Lung (tissue), 12 donors: Measurements from ENCODE around the gene ZBTB7A. TPM values are rescaled to one million over a fixed set of nuclear protein-coding genes. Genes with fewer than 3 reads are reported as not detected.

Source experiments
- ATAC-seq: fragments of 200-7000 bp; cut with Tn5 transposase; one replicate; pipeline ENCODE4 v1.9.1; 2020; ENCODE audit warnings: moderate number of reproducible peaks; ENCODE audit not compliant: insufficient read depth, low FRiP score
- DNase-seq, 3 donors: peaks; one replicate each; pipeline ENCODE4 v3.0.0-alpha.2; 2013 to 2017
- H3K27ac ChIP-seq, 2 donors: one replicate each; pipeline ENCODE4 v1.5.1; 2013; ENCODE audit warnings: mild to moderate bottlenecking in 2 of 2, moderate library complexity in 2 of 2, control low read depth in 1 of 2, inconsistent platforms in 1 of 2, low read depth in 1 of 2, low read length in 1 of 2
- H3K27me3 ChIP-seq, 3 donors: one replicate each; pipeline ENCODE4 v1.5.1; 2013; ENCODE audit warnings: low read length in 2 of 3; ENCODE audit not compliant: control insufficient read depth in 3 of 3, insufficient read depth in 3 of 3
- H3K36me3 ChIP-seq, 4 donors: one replicate each; pipeline ENCODE4 v1.5.1; 2013; ENCODE audit warnings: low read length in 4 of 4, mild to moderate bottlenecking in 1 of 4, moderate library complexity in 1 of 4; ENCODE audit not compliant: control insufficient read depth in 4 of 4, insufficient read depth in 4 of 4
- H3K4me1 ChIP-seq, 5 donors: one replicate each; pipeline ENCODE4 v1.5.1; 2013; ENCODE audit warnings: low read length in 5 of 5, mild to moderate bottlenecking in 2 of 5, moderate library complexity in 1 of 5; ENCODE audit not compliant: control insufficient read depth in 5 of 5, insufficient read depth in 5 of 5
- H3K4me3 ChIP-seq: one replicate; pipeline ENCODE4 v1.5.1; 2013; ENCODE audit warnings: mild to moderate bottlenecking, control low read depth, moderate library complexity
- H3K9ac ChIP-seq, 2 donors: one replicate each; pipeline ENCODE4 v1.5.1; 2013; ENCODE audit warnings: low read length in 2 of 2, control low read depth in 1 of 2; ENCODE audit not compliant: insufficient read depth in 1 of 2
- H3K9me3 ChIP-seq, 4 donors: one replicate each; pipeline ENCODE4 v1.5.1; 2013; ENCODE audit warnings: low read length in 3 of 4, mild to moderate bottlenecking in 1 of 4, moderate library complexity in 1 of 4; ENCODE audit not compliant: control insufficient read depth in 4 of 4, insufficient read depth in 3 of 4
- CTCF ChIP-seq: IDR thresholded peaks from 2 replicates; pipeline ENCODE4 v1.5.1; 2012; ENCODE audit warnings: mild to moderate bottlenecking; ENCODE audit errors: control extremely low read depth, extremely low read depth
- WGBS, 2 donors: extraction: QIAGEN DNeasy Blood & Tissue Kit; methylation state at CpG; one replicate each; pipeline ENCODE4 v1.1.7; 2013; 5-methylcytosine and 5-hydroxymethylcytosine counted together
- polyA plus RNA-seq, 2 donors: library from polyadenylated mRNA; stranded (reverse); fragments of 200-250 nt; gene quantifications; one replicate each; pipeline ENCODE4 v1.2.1, GENCODE V29; 2013
- total RNA-seq, 2 donors: library from RNA; depleted of rRNA in 1 of 2; stranded (reverse); fragments of >200 nt in 1 of 2; gene quantifications; one replicate each; pipeline ENCODE4 v1.2.1, GENCODE V29; 2014 to 2021
- donor health status: control.
- donor health status: control.
- donor health status: Bipolar disorder and iron deficiency.
- donor health status: healthy.
- donor health status: DM: yes; HTN: yes; CAD: no.

The ZBTB7A gene
- total and polyA plus RNA-seq, 4 donors, result 13.4 to 68.0 (median 19.5) TPM

DNA sequence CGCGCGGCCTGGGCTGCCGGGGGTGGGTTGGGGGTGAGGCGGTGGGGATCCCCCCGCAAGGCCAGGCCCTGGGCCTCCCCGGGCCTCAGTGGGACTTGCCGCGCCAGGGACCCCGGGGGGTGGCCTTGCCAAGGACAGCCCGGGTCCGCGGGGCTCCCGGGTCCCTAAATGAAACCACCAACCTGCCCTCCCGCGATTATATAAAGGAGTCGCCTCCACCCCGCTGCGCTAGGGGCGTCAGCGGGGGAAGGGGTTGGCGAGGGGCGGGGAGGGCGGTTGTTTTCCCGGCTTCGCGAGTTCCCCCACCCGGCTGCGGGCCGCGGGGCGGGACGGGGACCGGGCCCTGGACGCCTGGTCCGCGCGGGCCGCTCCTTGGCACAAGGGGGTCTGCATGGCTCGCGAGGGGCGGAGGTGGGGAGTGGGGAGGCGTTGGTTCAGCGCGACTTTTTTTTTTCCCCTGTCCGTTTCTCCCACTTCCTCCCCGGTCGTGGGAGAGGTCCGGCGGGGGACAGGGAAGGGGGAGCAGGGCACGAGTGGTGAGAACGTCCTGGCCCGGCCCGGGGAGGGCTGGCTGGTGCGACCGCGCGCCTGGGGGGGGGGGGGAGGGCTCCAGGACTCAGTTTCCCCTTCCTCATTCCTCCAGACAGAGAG lies 822 bp upstream of the ZBTB7A start:
- H3K9ac ChIP-seq, result peak overlapping the region in 1 of 2 donors; percentile 11
- H3K9me3 ChIP-seq, result no peaks in the 10 kb centered on the region
- TF ChIP-seq CTCF, result no peak
- peaks cover 0 to 21% (median 4%) of the 10 kb centered on the region in 5 donors for H3K4me1 ChIP-seq
- DNase-seq (peak; percentile 45 to 51 (median 47)), ATAC-seq (peak; percentile 6)
- peaks cover 0 to 6% (median 0%) of the 10 kb centered on the region in 4 donors for H3K36me3 ChIP-seq
- H3K27me3 ChIP-seq, result peaks cover 0 to 3% (median 0%) of the 10 kb centered on the region in 3 donors
- 1% methylated on average over 52 to 58 of the region's 58 CpGs for WGBS, 2 donors
- peak overlapping the region; percentile 58 for H3K4me3 ChIP-seq
- H3K27ac ChIP-seq, result peak overlapping the region; percentile 89 to 91

DNA sequence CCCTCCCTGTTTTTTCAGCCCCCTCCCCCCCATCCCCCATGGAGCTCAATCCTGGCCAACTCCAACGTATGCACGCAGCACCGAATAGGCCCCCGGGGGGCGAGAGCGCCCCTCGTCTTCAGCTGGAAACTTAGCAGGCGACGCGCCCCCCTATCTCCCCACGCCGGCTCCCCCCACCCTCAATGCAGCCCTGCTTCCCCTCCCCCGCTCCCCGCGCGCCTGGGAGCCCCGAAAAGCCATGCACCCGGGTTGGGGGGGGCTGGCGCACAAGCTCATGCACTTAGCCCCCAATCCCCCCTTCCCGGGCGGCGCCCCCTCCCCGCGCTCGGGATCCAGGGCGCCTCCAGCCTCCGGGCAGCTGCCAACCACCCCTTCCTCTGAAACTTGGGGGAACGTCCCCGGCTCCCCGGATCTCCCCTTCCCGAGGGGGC lies 508 bp downstream of the ZBTB7A start:
- Histone ChIP-seq H3K36me3 (peaks cover 0 to 6% (median 0%) of the 10 kb centered on the region in 4 donors), H3K4me3 (peak overlapping the region; percentile 87), H3K9me3 (no peaks in the 10 kb centered on the region), H3K27ac (peak overlapping the region; percentile 89 to 94), H3K9ac (no peak overlapping the region), H3K4me1 (peaks cover 2 to 29% (median 4%) of the 10 kb centered on the region in 5 donors), H3K27me3 (peaks cover 0 to 3% (median 0%) of the 10 kb centered on the region in 3 donors)
- no peak for TF ChIP-seq CTCF
- ATAC-seq (no peak), DNase-seq (no peak)
- 1 to 2% methylated on average over 11 to 31 of the region's 31 CpGs for WGBS, 2 donors

DNA sequence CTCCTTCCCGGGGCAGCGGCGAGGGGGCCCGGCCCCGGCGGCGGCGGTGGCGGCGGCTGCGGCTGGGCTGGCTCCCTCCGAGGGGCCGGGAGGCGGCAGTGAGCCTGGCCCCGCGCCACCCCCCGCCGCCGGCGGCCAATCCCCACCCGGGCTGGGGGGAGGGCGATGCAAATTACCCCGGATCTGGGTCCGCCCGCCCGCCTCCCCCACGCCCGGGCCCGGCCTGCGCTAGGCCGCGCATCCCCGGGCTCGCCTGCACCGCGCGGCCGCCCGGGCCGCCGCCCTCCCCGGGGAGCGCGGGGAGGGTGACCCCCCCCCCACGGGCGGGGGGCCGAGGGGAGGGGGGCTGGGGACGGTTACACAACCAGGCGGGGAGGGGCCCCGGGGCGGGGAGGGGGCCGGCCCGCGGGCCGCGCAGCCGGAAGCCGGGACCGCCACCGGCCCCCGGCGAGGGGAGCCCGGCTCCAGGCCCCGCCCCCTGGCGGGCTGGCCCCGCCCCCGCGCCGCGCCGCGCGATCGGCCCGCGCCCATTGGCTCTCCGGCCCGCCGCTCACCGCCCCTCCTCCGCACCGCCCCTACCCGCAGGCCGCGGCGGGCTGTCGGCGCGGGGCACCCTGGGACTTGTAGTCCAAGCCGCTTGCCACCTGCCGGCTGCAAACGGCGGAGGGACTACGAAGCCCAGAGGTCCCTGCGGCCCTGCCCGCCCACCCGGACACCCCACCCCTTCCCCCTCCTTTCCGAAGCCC lies 1.1 kb downstream of the ZBTB7A start:
- H3K9me3 ChIP-seq, result no peaks in the 10 kb centered on the region
- H3K4me1 ChIP-seq, result peaks cover 2 to 34% (median 4%) of the 10 kb centered on the region in 5 donors
- H3K4me3 ChIP-seq, result no peak overlapping the region
- peak; percentile 97 to 99 (median 99) for DNase-seq
- peaks cover 0 to 3% (median 0%) of the 10 kb centered on the region in 3 donors for H3K27me3 ChIP-seq
- H3K9ac ChIP-seq, result no peak overlapping the region
- WGBS, 2 donors, result 0 to 1% methylated on average over 5 to 95 of the region's 98 CpGs
- H3K27ac ChIP-seq, result peak overlapping the region; percentile 37 to 97
- peak; percentile 85 for ATAC-seq
- peaks cover 0 to 6% (median 0%) of the 10 kb centered on the region in 4 donors for H3K36me3 ChIP-seq
- no peak for TF ChIP-seq CTCF
